Peyer's patch (tissue), 4 donors: ENCODE measurements around the gene UBXN6. TPM values are rescaled to one million over a fixed set of nuclear protein-coding genes. Genes with fewer than 3 reads are reported as not detected.
A peak's percentile ranks its signal among the peaks of the same experiment; 100 is the strongest.

ENCODE experiments used
- DNase-seq, 3 donors: peaks; one replicate each; pipeline ENCODE4 v3.0.0-alpha.2; 2017 to 2019
- H3K27ac ChIP-seq, 4 donors: fragments of 200-600 bp; sonication (generic); one replicate each; pipeline ENCODE4 v1.5.1; 2016 to 2019
- H3K27me3 ChIP-seq, 2 donors: fragments of 200-600 bp; sonication (generic); one replicate each; pipeline ENCODE4 v1.5.1; 2019
- H3K36me3 ChIP-seq, 3 donors: fragments of 200-600 bp; sonication (generic); one replicate each; pipeline ENCODE4 v1.5.1; 2016 to 2019
- H3K4me1 ChIP-seq, 4 donors: fragments of 200-600 bp; sonication (generic); one replicate each; pipeline ENCODE4 v1.5.1; 2016 to 2019
- H3K4me3 ChIP-seq, 4 donors: fragments of 200-600 bp; sonication (generic); 1 replicate in 3 of 4; 2 replicates in 1 of 4; pipeline ENCODE4 v1.5.1; 2016 to 2019; ENCODE audit warnings: mild to moderate bottlenecking in 1 of 4
- H3K9me3 ChIP-seq, 4 donors: fragments of 200-600 bp; sonication (generic); one replicate each; pipeline ENCODE4 v1.5.1; 2016 to 2019; ENCODE audit warnings: mild to moderate bottlenecking in 1 of 4
- CTCF ChIP-seq, 6 experiments: fragments of 450-650 bp in 4 of 6; fragments of 200-600 bp in 2 of 6; sonication (generic) in 1 of 6; IDR thresholded peaks; one replicate each; pipeline ENCODE4 v1.5.1; 2017 to 2019; ENCODE audit warnings: antibody characterized with exemption in 6 of 6, mild to moderate bottlenecking in 3 of 6, moderate library complexity in 1 of 6
- POLR2A ChIP-seq, 2 donors: fragments of 450-650 bp; IDR thresholded peaks; one replicate each; pipeline ENCODE4 v1.5.1; 2017; ENCODE audit warnings: antibody characterized with exemption in 2 of 2, mild to moderate bottlenecking in 2 of 2, moderate library complexity in 2 of 2
- total RNA-seq, 4 donors: library from RNA; depleted of rRNA; stranded (reverse); fragments of >200 nt; gene quantifications; one replicate each; pipeline ENCODE4 v1.1.0, GENCODE V29; 2016

UBXN6 gene
- total RNA-seq, 4 donors from 2014 or later: 94.9 to 178 (median 163) TPM

- no peaks in the 10 kb centered on the region for H3K9me3 ChIP-seq
- peaks cover 0 to 77% (median 0%) of the 10 kb centered on the region in 3 donors for H3K36me3 ChIP-seq
- H3K27me3 ChIP-seq: no peaks in the 10 kb centered on the region
- no peak overlapping the region for H3K27ac ChIP-seq
- TF ChIP-seq POLR2A (IDR thresholded peaks at IDR 0.05) (no peak), CTCF (IDR thresholded peaks at IDR 0.05) (no peak)
- DNase-seq: no peak
- no peaks in the 10 kb centered on the region for H3K4me1 ChIP-seq
- H3K4me3 ChIP-seq: no peak overlapping the region
These were observed 38.7 kb upstream of the UBXN6 start for GRCh38 chr19:4496304-4496703.

- Histone ChIP-seq H3K4me3 (no peak overlapping the region), H3K36me3 (peaks cover 0 to 73% (median 0%) of the 10 kb centered on the region in 3 donors), H3K4me1 (no peaks in the 10 kb centered on the region), H3K27me3 (no peaks in the 10 kb centered on the region), H3K9me3 (no peaks in the 10 kb centered on the region), H3K27ac (no peak overlapping the region)
- no peak for TF ChIP-seq POLR2A (IDR thresholded peaks at IDR 0.05)
- peak in 4 of 6 experiments; percentile 26 to 43 (median 38) for TF ChIP-seq CTCF (IDR thresholded peaks at IDR 0.05)
- peak in 2 of 3 donors; percentile 56 to 65 for DNase-seq
These were observed 37.9 kb upstream of the UBXN6 start for GRCh38 chr19:4495471-4495870.

- no peak for TF ChIP-seq POLR2A (IDR thresholded peaks at IDR 0.05)
- Histone ChIP-seq H3K27me3 (no peaks in the 10 kb centered on the region), H3K4me1 (no peaks in the 10 kb centered on the region), H3K36me3 (peaks cover 0 to 75% (median 0%) of the 10 kb centered on the region in 3 donors), H3K27ac (no peak overlapping the region), H3K9me3 (no peaks in the 10 kb centered on the region), H3K4me3 (no peak overlapping the region)
- DNase-seq: no peak
These were observed 37.1 kb upstream of the UBXN6 start for GRCh38 chr19:4494691-4495064.

- no peaks in the 10 kb centered on the region for H3K9me3 ChIP-seq
- TF ChIP-seq CTCF (IDR thresholded peaks at IDR 0.05) (no peak), POLR2A (IDR thresholded peaks at IDR 0.05) (no peak)
- H3K27me3 ChIP-seq: no peaks in the 10 kb centered on the region
- H3K27ac ChIP-seq: no peak overlapping the region
- peaks cover 0 to 75% (median 0%) of the 10 kb centered on the region in 3 donors for H3K36me3 ChIP-seq
- DNase-seq: no peak
- H3K4me1 ChIP-seq: no peaks in the 10 kb centered on the region
- H3K4me3 ChIP-seq: no peak overlapping the region
These were observed 36.5 kb upstream of the UBXN6 start for GRCh38 chr19:4493929-4494690.

- no peak for DNase-seq
These were observed 35.7 kb upstream of the UBXN6 start for GRCh38 chr19:4493104-4493928.

GRCh38 chr19:4492337-4493103 lies 34.9 kb upstream of the UBXN6 start:
- H3K36me3 ChIP-seq: peaks cover 0 to 70% (median 0%) of the 10 kb centered on the region in 3 donors
- no peaks in the 10 kb centered on the region for H3K9me3 ChIP-seq
- H3K27me3 ChIP-seq: no peaks in the 10 kb centered on the region
- DNase-seq: no peak
- H3K27ac ChIP-seq: no peak overlapping the region
- no peaks in the 10 kb centered on the region for H3K4me1 ChIP-seq
- H3K4me3 ChIP-seq: no peak overlapping the region
- TF ChIP-seq POLR2A (IDR thresholded peaks at IDR 0.05) (no peak), CTCF (IDR thresholded peaks at IDR 0.05) (no peak)

More at GRCh38 chr19:4493104-4493928, 35.7 kb upstream of the UBXN6 start:
- Histone ChIP-seq H3K36me3 (peaks cover 0 to 75% (median 0%) of the 10 kb centered on the region in 3 donors), H3K27me3 (no peaks in the 10 kb centered on the region), H3K4me3 (no peak overlapping the region), H3K9me3 (no peaks in the 10 kb centered on the region), H3K27ac (no peak overlapping the region), H3K4me1 (no peaks in the 10 kb centered on the region)
- TF ChIP-seq POLR2A (IDR thresholded peaks at IDR 0.05): no peak
